ELR (cell line): ENCODE data around the gene EXOC6.
A peak's percentile ranks its signal among the peaks of the same experiment; 100 is the strongest.

Experiments used
- DNase-seq: peaks from one replicate; pipeline ENCODE4 v3.0.0-alpha.2; 2015; ENCODE audit warnings: low read depth

EXOC6 gene

DNA sequence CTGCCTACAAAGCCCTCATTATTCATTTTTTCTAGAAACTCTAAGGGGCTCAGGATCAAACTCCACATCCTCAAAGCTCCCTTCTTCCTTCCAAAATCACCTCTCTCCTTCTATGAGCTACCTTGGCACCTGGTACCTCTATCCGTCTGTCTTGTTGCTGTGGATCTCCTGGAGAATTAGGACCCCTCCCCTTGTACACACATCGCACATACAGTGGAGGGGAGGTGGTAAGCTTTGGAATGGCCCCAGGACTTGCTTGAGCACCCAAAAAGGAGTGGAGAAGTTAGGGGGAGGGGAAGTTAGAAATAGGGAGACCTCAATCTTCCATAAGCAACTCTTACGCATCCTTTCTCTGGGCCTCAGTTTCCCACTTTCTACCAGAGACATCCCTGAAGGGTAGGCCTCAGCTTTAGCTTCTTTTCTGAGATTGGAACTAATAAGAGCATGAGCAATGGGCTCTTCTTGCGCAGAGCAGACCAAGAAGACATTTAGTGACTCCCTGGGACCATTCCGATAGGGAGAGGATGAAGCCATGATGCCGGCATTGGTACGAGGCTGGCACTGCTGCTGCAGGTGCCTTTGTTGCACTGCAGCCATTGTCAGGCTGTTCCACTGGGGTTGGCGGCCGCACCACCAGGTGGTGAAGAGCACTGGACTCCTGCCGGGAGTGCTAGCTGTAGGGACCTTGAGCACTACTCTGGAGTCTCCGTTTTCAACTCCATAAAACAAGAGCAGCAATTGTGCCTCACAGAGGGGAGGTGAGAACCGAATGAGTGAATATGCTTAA is 216.7 kb downstream of the EXOC6 start:
- DNase-seq = no peak

GRCh38 chr10:93065675-93066543 is 217.6 kb downstream of the EXOC6 start:
- peak; percentile 39 for DNase-seq

- no peak for DNase-seq
Measured at GRCh38 chr10:93066544-93066913, 218.2 kb downstream of the EXOC6 start.

DNA sequence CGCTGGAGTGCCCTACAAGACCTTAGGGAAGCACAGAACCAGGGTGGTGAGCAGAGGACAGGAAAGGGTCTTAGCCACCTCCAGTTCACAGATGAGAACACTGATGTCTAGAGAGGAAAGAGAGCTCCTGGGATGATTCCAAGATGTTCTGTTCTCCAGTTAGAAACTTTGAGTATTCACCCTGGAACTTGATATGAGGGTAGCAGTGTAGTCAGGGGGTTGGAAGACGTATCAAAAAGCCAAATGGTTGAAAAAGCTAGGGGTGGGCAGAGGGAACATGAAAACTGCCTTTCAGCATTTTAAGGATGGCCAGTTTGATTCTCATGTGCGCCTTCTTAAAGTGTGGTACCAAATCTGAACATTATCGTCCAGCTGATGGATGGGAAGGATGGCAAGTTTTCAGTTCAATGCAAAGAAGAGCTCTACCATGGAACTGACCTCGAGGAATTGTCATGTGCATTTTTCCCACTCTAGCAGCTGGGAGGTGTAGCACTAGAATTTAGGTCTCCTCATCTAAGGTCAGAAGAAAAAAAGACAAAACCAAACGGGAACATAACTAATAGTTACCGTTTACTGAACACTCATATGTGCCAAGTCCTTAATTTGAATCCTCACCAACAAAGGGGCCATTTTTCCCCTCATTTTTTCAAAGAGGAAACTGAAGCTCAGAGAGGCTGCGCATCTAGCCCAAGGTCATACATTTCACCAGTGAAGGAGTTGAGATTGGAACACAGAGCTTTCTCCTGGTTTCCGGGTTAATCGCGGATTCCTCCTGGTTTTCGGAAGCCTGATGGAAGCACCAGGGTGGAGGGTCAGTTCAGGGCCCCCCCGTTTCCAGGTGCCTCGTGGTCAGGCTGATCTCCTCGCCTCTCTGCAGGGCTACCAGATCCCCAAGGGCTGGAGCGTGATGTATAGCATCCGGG is 219.4 kb downstream of the EXOC6 start:
- no peak for DNase-seq

GRCh38 chr10:93068411-93069244 is 220.3 kb downstream of the EXOC6 start:
- peak; percentile 46 for DNase-seq

DNA sequence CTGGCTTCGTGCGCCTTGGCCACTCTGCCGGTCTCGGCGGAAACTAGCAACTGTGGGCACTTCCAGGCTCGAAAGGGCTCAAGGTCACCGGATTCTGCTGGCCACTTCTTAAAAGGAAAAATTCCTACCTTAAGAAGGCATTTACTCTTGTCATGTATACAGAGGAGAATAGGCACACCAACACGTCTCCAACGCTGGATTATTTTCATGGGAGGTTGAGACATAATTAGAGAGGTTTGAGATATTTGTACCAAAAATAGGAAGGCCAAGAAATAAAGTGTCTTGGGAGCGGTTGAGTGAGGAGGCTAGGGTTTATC is 220.9 kb downstream of the EXOC6 start:
- DNase-seq = no peak

- DNase-seq = no peak
Measured at GRCh38 chr10:93070378-93071176, 222.3 kb downstream of the EXOC6 start.

GRCh38 chr10:93071177-93071472 is 222.8 kb downstream of the EXOC6 start:
- no peak for DNase-seq

GRCh38 chr10:93071674-93072224 is 223.4 kb downstream of the EXOC6 start:
- DNase-seq = peak; percentile 52

- no peak for DNase-seq
Measured at GRCh38 chr10:93072225-93072712, 223.9 kb downstream of the EXOC6 start.

DNA sequence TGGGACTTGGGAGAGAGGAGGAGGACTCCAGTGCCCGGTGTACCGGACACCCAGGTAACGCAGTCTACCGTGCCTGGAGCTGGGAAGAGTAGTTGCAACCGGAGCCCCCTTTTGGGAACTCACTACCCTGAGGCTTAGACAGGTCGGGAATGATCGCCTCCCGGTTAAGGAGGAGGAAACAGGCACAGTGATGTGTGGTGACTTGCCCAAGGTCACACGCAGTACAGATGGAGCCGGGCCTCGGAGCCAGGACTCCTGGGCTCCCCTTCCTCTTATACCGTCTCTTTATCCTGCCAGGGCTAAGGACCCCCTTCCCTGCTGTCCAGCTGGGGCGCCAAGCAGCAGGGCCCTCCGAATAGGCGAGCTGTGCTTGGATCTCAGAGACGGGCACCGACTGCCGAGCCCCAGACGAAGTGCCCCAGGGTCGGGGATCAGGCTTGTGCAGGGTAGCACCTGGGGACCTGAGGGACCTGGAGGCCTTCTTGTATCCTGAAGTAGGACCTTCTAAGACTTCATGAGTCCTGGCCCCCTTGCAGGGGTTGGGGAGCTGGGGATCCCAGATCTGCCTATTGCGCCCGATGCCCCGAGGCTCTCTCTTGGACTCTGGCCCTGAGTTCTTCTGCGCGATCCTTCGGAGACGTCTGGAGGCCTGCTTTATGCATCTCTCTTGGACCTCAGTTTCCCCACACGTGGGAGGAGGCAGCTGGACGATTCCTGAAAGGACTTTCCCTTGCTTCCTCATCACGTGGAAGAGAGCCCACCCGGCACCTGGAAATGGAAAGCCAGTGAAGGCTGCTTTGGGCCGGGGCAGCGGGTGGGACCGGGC is 224.6 kb downstream of the EXOC6 start:
- no peak for DNase-seq

DNA sequence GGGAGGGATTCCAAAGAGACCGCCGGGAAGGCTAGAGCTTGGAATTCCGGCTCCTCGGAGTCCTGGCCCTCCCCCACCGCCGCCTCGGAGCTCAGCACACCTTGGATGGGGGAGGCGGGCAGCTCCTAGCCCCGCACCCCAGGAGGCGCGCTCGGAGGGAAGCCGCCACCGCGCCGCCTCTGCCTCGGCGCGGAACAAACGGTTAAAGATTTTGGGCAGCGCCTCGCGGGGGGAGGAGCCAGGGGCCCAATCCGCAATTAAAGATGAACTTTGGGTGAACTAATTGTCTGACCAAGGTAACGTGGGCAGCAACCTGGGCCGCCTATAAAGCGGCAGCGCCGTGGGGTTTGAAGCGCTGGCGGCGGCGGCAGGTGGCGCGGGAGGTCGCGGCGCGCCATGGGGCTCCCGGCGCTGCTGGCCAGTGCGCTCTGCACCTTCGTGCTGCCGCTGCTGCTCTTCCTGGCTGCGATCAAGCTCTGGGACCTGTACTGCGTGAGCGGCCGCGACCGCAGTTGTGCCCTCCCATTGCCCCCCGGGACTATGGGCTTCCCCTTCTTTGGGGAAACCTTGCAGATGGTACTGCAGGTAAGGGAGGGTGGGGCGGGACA is 225.3 kb downstream of the EXOC6 start, which contains the start of gene CYP26A1:
TSS of gene CYP26A1 (plus strand) at position 355 of the 608 bp plus-strand sequence. CDS start at position 397, 42 bp downstream.
- no peak for DNase-seq

GRCh38 chr10:93074147-93074596 is 225.9 kb downstream of the EXOC6 start:
- peak; percentile 32 for DNase-seq

- DNase-seq = no peak
Measured at GRCh38 chr10:93074597-93075368, 226.5 kb downstream of the EXOC6 start.

DNA sequence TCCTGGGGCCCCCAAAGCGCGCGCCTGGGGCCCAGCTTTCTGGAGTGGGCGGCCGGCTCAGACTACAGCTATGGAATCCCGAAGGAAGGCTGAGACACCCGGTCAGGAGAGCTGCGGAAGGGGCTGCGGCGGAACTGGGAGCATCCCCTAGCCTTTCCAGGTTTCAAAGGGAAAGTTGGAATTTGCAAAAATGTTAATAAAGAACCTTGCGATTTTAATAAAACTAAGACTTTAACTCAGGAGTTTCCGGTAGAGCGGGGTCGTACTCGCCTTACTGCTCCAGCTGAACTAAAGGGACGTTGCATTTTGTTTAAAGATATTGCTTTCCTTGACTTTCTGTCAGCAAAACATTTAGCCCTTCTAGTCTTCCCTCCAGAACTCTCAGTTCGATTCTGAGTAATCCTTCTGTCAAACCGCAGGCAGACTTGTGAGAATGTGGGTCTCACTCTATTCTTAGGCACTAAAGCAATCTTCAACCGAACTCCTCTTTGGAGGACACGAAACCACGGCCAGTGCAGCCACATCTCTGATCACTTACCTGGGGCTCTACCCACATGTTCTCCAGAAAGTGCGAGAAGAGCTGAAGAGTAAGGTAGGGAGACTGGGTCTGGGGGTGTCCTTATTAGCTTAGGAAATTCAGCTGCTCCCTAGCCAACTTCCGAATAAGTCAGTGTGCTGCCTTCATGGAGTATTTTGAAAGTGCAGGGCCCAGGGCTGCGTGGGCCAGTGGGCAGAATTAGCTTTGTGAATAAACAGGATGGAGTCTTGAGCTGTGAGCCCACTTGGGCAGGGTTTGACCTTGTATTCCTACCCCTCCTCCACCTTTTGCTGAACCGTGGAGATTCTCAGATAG is 227.3 kb downstream of the EXOC6 start:
- DNase-seq = no peak

DNA sequence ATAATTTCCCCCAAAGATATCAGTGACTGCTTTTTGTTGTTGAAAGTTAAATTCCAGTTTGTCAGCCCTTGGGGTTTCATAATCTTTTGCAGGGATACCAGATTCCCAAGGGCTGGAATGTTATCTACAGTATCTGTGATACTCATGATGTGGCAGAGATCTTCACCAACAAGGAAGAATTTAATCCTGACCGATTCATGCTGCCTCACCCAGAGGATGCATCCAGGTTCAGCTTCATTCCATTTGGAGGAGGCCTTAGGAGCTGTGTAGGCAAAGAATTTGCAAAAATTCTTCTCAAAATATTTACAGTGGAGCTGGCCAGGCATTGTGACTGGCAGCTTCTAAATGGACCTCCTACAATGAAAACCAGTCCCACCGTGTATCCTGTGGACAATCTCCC is 228.6 kb downstream of the EXOC6 start:
- DNase-seq = no peak

DNA sequence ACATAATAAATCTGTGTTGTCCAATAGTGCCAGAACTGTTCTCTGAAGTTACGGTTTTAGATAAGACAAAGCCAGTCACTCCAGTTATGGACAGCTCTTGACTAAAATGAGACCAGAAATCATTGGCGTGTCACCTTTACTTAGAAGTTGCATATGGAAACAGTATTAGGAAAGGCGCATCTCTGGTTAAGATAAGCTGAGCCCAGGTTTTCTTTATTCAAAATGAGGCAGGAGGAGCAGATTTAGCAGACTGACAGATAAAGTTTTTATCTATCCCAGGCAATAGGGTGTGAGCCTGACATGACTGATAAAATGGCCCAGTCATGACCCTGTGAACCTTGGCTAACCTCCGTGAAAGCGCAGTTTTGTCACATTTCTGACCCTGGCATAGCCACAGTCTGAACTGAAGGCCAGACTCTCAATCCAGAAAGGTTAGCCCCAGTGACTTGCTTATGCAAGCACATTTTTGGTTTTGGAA is 229.6 kb downstream of the EXOC6 start:
- DNase-seq = no peak
